GM18498 (cell line): ENCODE data around the gene OR10J5.
"Not testable (repeated sequence)": the region's sequence is repeated elsewhere in the genome, so short reads cannot be mapped to it uniquely, and the experiment has no call there.

Source experiments
- ATAC-seq: cut with Tn5 transposase; IDR thresholded peaks from one replicate; pipeline ENCODE4 v1.9.1; 2021; ENCODE audit warnings: mild to moderate bottlenecking, moderate library complexity; ENCODE audit not compliant: unreplicated experiment

Gene OR10J5, protein sequence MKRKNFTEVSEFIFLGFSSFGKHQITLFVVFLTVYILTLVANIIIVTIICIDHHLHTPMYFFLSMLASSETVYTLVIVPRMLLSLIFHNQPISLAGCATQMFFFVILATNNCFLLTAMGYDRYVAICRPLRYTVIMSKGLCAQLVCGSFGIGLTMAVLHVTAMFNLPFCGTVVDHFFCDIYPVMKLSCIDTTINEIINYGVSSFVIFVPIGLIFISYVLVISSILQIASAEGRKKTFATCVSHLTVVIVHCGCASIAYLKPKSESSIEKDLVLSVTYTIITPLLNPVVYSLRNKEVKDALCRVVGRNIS

GRCh38 chr1:159535907-159536306 is at the start of gene OR10J5:
OR10J5 (minus strand) TSS chr1:159536007; CDS start chr1:159536007, 0 bp downstream.
- ATAC-seq, result no peak

DNA sequence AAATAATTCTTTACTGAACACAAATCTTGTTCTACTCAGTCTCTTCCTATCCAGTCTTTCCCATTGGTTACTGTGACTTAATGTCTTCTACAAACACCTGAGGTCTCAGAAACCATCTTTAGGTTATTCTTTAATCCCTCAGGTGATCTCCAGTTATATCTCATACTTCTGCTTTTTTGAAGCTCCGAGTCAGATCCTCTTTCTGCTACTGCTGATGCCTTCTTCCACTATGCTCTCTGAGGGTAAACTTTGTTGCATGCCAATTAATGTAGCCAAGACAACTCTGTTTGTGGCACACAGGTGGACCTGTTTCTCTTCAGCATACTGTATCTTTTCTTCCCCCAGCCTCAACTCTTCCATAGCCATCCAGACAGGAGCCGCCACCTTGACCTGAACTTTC is 48.7 kb upstream of the OR10J5 start:
- no peak for ATAC-seq

- no peak for ATAC-seq
These were observed 45.6 kb upstream of the OR10J5 start for GRCh38 chr1:159581422-159581821.

- no peak for ATAC-seq
These were observed 44.5 kb upstream of the OR10J5 start for GRCh38 chr1:159580340-159580739.

DNA sequence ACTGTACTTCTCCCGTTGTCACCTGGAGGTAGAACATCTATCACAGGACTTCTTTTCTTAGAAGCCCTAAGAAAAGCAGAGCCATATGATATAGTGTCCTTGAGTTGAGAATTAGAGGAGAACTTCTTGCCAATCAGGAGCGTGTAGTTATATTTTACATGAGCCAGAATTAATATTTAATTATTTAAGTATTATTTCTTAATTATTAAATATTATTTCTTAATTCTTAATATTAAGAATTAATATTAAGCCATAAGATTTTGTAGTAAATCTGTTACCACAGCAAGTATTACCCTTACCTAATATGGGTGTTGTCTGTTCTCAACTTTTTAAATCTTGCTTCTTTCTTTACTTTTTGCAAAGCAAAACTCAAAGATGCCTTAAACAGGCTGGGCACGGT is 41.6 kb upstream of the OR10J5 start:
- no peak for ATAC-seq

GRCh38 chr1:159562680-159563079 is 26.9 kb upstream of the OR10J5 start:
- ATAC-seq, result no peak

- no peak for ATAC-seq
These were observed 25.7 kb upstream of the OR10J5 start for GRCh38 chr1:159561497-159561896.

GRCh38 chr1:159560599-159560998 is 24.8 kb upstream of the OR10J5 start:
- ATAC-seq, result no peak

DNA sequence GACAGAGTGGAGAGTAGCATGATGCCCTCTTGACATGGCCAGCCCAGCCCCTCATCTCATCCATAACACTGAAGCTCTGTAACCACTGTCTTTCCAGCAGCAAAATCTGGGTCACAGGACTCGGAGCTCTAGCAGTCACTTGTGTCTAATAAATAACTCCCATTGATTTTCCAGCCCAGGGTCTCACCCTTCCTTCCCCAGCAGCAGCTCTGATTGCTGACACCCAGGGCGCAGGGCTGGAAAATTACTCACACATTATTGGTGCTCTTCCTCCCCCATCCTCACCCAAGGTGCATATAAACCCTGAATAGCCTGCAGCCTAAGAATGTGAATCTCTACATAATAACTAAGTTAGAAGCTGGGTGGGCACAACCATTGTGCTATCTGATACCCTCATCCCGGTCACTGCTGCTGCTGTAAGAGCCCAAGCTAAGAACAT is 21.1 kb upstream of the OR10J5 start:
- no peak for ATAC-seq

DNA sequence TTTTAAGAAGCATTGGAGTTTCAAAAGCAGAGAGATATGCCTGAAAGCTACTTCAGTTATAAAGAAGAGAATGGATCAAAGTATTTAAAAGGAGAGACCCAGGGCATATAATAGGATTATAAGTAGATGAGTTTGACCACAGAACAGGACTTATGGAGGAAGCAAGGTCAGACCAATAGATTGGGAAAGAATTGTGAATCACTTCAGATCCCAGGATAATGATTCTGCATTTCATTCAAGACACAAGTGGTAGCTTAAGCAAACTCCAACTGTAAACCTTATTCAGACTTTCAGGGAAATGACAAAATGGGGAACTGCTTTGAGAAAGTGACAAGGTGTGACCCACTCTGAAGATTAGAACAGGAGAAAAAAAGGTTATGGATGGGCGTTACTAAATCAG is 18.9 kb upstream of the OR10J5 start:
- no peak for ATAC-seq

- no peak for ATAC-seq
These were observed 18.5 kb upstream of the OR10J5 start for GRCh38 chr1:159554261-159554660.

GRCh38 chr1:159548126-159548525 is 12.3 kb upstream of the OR10J5 start:
- ATAC-seq, result no peak

DNA sequence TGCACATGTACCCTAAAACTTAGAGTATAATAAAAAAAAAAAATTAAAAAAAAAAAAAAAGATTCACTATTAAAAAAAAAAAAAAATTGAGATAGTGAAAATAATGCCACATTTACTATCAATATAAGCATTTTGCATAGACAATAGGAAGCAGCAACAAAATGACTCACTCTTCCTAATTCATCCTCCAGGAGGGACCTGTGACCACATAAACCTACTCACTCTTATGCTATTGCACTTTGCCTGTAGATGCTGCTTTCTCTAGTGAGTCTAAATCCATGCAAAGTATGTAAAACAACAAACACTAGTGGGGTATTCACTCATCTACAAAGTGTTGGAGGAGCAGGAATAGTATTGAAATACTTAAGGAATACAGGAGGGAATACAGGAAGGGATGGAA is 2.9 kb downstream of the OR10J5 start:
- ATAC-seq, result no peak

- not testable (repeated sequence) for ATAC-seq
These were observed 11.0 kb downstream of the OR10J5 start for GRCh38 chr1:159524792-159525191.

- ATAC-seq, result no peak
These were observed 25.6 kb downstream of the OR10J5 start for GRCh38 chr1:159510229-159510541.

DNA sequence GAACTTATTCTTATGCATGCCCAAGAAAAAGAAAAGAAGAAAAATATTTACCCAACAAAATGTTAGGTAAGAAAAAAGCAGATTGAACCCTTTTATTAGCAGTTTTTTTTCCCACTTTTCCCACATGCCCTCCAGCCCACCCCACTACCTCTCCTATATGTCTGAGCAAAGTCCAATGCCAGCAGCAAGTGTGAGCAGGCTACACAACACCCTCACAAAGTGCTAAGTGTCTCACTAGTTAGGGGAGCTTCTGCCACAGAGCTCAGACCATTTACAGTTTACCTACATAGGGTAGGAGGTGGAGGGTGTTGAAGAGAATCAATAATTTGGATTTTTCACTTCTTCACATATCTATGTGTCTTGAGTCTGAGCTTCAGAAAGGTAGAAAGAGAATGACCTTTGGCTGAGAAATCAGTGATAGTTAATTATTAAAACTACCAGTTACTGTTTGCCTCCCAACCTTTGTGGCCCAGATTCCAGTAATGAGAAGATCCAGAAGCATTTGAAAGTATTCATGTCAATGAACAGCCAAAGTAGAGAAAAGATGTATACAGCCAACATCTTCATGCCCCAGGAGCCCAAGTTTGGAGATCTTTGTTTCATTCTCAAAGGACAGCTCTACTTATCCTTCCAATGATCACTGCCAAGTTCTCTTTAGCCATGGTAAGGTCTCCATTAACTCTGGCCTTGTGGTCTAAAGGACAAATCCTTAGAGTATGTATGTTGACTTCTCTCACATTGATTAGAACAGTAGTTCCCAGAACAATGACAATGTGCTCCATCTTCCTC is 26.2 kb downstream of the OR10J5 start:
- ATAC-seq, result no peak

GRCh38 chr1:159508951-159509350 is 26.9 kb downstream of the OR10J5 start:
- no peak for ATAC-seq

DNA sequence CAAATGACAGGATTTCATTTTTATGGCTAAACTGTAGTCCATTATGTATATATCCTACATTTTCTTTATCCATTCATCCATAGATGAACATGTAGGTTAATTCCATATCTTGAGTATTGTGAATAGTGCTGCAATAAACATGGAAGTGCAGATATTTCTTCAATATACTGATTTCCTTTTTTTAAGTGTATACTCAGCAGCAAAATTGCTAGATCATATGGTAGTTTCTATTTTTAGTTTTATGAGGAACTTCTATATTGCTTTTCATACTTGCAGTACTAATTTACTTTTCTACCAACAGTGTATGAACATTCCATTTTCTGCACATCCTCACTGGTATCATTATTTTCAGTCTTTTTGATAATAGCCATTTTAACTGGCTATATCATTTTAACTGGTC is 30.1 kb downstream of the OR10J5 start:
- no peak for ATAC-seq

GRCh38 chr1:159501082-159501481 is 34.7 kb downstream of the OR10J5 start:
- ATAC-seq, result no peak

- ATAC-seq, result not testable (repeated sequence)
These were observed 41.1 kb downstream of the OR10J5 start for GRCh38 chr1:159494513-159495210.

DNA sequence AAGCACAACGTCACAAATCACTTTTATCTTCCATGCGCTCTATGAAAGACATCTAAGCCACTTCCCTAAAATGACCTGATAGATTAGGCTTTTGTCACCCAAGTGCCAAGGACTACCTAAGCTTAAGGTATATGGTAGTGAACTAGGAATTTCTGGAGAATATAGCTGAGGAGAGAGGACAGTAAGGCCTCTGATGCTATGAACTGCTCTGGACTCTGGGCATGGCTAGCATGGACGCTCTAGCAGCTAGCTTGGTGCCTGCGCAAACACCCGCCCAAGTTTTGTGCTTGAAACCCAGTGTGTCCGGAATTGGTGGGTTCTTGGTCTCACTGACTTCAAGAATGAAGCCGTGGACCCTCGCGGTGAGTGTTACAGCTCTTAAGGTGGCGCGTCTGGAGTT is 42.5 kb downstream of the OR10J5 start:
- no peak for ATAC-seq
